A549 (cell line): ENCODE data around the gene ATP13A5.

Experiments
- CEBPB ChIP-seq, 2 experiments: fragments of >200 bp in 1 of 2; sonication (Bioruptor Twin) in 1 of 2; formaldehyde crosslinking in 1 of 2; IDR thresholded peaks; 2 replicates each; pipeline ENCODE4 v1.6.1; 2012 to 2016
- CHD4 ChIP-seq: fragments of 200-600 bp; sonication (generic); IDR thresholded peaks from 2 replicates; pipeline ENCODE4 v1.6.1; 2016; ENCODE audit warnings: antibody characterized with exemption, mild to moderate bottlenecking, borderline replicate concordance
- CTCF ChIP-seq: fragments of >200 bp; sonication (Bioruptor Twin); formaldehyde crosslinking; IDR thresholded peaks from 3 replicates; pipeline ENCODE4 v1.5.1; 2016
- FOSB ChIP-seq: fragments of 250-450 bp; sonication (Bioruptor Pico); IDR thresholded peaks from 2 replicates; pipeline ENCODE4 v1.5.0; 2020; ENCODE audit warnings: mild to moderate bottlenecking, moderate library complexity
- HMGXB4 ChIP-seq: fragments of 250-450 bp; sonication (Bioruptor Pico); IDR thresholded peaks from 2 replicates; pipeline ENCODE4 v1.5.0; 2021; ENCODE audit warnings: mild to moderate bottlenecking, moderate library complexity, borderline replicate concordance
- MAFK ChIP-seq: fragments of 450-650 bp; IDR thresholded peaks from 2 replicates; pipeline ENCODE4 v1.6.1; 2014; ENCODE audit not compliant: partially characterized antibody
- MAX ChIP-seq: IDR thresholded peaks from 2 replicates; pipeline ENCODE4 v1.6.1; 2012
- MAZ ChIP-seq: fragments of 150-350 bp; IDR thresholded peaks from 2 replicates; pipeline ENCODE4 v1.6.1; 2014; ENCODE audit warnings: antibody characterized with exemption, low read depth, low read length, borderline replicate concordance
- MYC ChIP-seq: IDR thresholded peaks from 2 replicates; pipeline ENCODE4 v1.6.1; 2012; ENCODE audit warnings: mild to moderate bottlenecking, inconsistent platforms, low read length, improper control_type of control experiment, borderline replicate concordance
- NFE2L2 ChIP-seq: fragments of 150-350 bp; conservative IDR thresholded peaks from 2 replicates; pipeline ENCODE4 v1.6.1; 2014; ENCODE audit warnings: low read length
- NR3C1 ChIP-seq: fragments of >200 bp; sonication (Bioruptor Twin); formaldehyde crosslinking; IDR thresholded peaks from 3 replicates; pipeline ENCODE4 v1.6.1; 2017
- PBX3 ChIP-seq: IDR thresholded peaks from 2 replicates; pipeline ENCODE4 v1.6.1; 2012
- POLR2A ChIP-seq: IDR thresholded peaks from 2 replicates; pipeline ENCODE4 v1.6.1; 2012; ENCODE audit warnings: mild to moderate bottlenecking, low read length
- REST ChIP-seq: fragments of 200-600 bp; sonication (generic); IDR thresholded peaks from 2 replicates; pipeline ENCODE4 v1.6.1; 2016; ENCODE audit warnings: antibody characterized with exemption, mild to moderate bottlenecking, moderate library complexity

GRCh38 chr3:193250492-193250891 is 128.1 kb downstream of the ATP13A5 start:
- TF ChIP-seq PBX3 (no peak), CEBPB (IDR thresholded peaks at IDR 0.05) (no peak), MYC (no peak), CTCF (no peak), REST (no peak), MAZ (no peak), POLR2A (no peak), FOSB (CRISPR knock-in tag) (no peak), HMGXB4 (CRISPR knock-in tag) (no peak), CHD4 (no peak), NR3C1 (no peak), MAFK (no peak), MAX (no peak), NFE2L2 (no peak)
